HT-29 (cell line): ENCODE measurements around the gene NSUN5. TPM values are rescaled to one million over a fixed set of nuclear protein-coding genes. Genes with fewer than 3 reads are reported as not detected.
"Not testable (repeated sequence)": the region's sequence is repeated elsewhere in the genome, so short reads cannot be mapped to it uniquely, and the experiment has no call there.

Source experiments
- DNase-seq: peaks from one replicate; pipeline ENCODE4 v3.0.0-alpha.2; 2015; ENCODE audit warnings: low spot score
- total RNA-seq: library from RNA; depleted of rRNA; stranded (reverse); fragments of >200 nt; shearing (Covaris generic); gene quantifications from 2 replicates; pipeline ENCODE4 v1.2.3, GENCODE V29; 2014

NSUN5 gene
- total RNA-seq, 1 experiment from 2014 or later: 72.1 TPM

DNA sequence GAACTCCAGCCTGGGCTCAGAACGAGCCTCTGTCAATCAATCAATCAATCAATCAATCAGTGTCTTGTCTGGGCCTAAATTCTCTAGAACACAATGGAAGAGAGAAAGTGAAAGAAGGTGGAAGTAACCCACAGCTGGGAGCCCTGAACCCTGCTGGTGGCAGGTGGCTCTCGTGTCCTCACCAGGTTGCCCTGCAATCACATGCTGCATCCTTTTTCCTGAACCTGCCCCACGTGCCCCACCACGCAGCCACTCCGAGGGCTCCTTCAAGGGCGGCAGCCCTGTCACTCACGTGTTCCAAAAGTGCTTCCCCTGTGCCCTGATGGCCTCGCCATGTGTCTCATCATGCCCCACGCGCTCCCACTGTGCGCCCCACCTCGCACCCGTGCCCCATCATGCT lies 18.8 kb upstream of the NSUN5 start:
- DNase-seq: not testable (repeated sequence)

DNA sequence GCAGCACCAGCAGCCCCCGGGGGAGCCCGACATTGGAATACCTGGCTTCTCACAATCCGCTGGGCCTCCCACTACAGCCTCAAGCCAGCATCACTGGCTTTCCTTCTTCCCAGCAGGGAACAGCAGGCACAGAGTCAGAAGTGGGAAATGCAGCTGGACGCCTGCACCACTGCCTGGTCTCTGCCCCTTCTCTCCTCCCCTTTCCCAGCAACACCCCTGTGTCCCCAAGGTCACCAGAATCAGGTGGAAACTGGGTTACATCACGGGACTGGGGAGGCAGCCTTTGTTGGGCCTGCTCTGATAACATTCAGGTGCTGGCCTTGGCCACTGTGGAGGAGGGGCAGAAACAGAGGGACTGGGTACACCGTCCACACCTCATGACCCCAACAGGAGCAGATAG lies 16.8 kb upstream of the NSUN5 start:
- DNase-seq: not testable (repeated sequence)

DNA sequence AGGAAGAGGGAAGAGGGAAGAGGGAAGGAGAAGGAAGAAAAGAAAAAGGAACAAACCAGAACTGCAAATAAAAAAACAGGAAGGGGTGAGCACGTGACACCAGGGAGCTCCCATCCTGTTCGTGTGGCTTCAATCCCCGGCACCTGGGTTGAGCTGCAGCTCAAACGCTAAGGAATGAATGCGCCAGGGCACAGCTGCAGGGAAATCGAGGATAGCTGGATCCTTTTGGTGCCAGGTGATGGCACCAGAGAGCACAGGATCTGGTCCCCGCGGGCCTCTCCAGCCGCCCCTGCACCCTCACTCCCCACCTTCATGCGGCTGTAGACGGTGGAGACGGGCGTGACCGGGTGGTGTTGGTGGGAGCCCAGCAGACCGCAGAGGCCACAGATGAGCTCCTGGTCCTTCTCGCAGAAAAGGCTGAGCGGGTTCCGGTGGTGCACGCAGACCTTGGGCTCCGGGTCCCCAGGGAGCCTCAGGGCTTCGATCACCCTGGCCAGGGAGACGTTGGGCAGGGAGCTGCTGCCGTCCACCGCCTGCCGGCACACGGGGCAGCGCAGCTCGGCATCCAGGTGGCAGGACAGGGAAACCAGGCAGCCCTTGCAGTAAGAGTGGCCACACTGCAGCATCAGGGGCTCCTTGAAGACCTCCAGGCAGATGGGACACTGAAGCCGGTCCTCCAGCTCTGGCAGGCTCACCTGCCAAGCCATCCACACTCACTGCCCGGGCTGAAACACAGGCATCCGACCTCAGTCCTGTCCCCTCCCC lies 15.6 kb upstream of the NSUN5 start:
- DNase-seq: peak; percentile 69

DNA sequence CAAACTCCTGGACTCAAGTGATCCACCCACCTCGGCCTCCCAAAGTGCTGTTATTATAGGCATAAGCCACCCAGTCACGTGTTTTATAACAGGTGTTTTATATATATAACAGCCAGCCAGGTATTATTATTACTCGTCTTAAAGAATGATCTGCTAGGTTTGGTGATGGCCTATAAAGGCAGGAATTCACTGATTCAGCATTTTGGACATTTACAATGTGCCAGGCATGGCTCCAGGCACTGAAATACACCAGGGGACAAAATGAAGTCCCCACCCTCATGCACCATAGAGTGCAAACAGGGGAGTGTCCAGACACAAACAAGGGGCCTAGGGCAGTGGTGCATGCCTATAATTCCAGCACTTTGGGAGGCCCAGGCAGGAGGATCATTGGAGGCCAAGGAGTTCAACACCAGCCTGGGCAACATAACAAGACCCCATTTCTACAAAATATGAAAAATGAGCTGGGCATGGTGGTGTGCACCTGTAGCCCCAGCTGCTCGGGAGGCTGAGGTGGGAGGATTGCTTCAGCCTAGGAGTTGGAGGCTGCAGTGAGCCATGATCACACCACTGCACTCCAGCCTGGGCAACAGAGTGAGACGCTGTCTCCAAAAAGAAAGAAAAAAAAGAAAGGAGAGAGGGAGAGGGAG lies 14.9 kb upstream of the NSUN5 start:
- DNase-seq: not testable (repeated sequence)

DNA sequence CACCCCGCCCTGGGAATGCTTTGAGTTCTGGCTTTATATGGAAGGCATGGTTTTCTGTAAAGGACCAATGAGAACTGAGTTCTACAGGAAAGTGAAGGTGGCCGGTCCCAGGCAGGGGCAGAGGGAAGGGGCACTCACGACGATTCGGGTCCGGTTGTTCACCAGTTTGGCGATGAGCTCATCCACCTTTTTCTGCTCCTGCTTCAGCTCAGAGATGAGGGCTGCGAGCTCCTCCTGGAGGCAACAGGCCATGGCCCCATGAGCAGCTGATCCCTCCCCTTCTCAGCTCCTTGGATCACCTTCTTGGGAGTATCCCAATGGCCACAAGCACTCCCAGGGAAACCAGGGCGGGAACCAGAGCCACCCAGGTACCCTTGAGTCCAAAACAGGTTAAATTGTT lies 11.4 kb upstream of the NSUN5 start:
- DNase-seq: not testable (repeated sequence)

DNA sequence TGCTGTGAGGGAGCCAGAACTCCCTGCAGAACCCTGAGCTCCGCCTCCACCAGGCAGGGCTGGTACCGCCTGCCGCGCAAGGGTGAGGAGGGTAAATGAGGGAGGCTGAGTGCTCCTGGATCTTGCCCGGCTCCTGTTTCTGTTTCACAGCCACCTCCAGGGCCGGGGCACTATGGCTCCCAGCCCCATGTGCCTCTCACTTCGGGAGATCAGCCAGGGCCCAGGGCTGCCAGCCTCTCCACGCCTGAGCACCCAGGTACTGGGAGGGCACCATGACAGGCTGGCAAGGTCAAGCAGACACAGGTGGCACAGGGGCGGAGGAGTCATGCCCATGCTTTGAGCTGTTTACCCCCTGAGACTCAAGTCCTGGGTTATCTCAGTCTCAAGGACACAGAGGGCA lies 10.9 kb upstream of the NSUN5 start:
- not testable (repeated sequence) for DNase-seq

DNA sequence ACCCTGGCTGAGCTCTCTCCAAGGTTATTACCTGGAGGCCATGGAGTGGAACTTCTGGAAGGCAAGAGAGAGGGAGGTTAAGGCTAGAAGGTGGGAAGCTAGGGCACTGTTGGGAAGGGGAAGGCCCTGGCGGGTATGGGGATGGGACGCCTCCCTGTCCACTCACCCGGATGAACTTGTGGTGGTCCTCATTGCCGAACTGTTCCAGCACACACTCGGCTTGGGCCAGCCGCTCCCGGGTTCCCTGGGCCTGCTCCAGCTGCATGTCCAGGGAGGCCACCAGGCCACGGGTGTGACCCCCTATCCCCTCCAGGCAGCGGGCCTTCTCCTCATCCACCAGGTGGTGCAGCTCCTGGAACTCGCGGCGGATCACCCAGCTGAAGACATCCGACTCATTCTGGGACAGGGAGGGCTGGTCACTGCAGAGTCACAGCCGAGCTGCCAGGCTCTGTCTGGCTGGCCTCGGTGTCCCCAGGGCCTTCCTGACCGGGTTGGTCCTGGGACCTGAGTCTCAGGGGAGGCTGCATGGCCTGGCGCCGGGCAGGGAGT lies 10.1 kb upstream of the NSUN5 start:
- not testable (repeated sequence) for DNase-seq

DNA sequence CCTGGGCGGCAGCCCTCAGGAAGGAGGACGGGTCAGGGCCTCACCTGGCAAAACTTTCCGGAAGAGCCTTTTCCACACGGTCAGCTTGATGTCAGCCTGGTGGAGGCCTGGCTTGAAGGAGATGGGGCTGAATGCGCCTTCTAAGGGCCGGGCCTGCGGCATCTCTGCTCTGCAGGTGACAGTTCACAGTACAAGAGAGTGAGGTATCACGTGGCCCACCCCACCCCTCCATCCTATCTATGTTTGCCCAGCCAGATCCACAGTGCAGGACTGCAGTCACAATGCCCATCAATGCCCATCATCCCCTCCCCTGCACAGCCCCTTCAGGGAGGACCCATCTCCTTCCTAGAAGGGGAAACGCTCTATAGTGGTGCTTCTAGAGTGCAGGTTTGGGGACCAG lies 7.9 kb upstream of the NSUN5 start:
- no peak for DNase-seq

DNA sequence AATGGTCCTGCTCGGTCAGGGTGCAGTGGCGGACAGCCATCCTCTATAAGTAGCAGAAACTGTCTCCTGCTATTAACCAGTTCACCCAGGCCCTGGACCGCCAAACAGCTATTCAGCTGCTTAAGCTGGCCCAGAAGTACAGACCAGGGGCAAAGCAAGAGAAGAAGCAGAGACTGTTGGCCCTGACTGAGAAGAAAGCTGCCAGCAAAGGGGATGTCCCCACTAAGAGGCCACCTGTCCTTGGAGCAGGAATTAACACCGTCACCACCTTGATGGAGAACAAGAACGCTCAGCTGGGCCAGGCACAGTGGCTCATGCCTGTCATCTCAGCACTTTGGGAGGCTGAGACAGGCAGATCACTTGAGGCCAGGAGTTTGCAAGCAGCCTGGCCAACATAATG lies 5.6 kb upstream of the NSUN5 start:
- DNase-seq: no peak

DNA sequence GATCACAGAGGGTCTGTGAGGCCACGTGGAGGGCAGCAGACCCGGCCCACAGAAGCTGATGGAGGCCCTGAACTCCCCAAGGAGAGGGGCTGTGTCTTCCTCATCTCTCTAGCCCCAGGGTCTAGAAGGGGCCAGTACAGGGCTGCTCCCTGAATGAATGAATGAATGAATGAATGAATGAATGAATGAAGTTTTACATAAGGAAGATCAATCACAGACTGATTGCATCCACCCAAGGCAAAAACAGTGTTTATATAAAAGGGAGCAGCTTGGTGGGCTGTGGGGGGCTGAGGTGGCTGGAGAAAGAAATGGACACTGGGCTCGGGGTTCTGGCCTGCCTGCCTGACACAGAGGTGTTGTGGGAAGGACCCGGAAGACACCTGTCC lies 4.9 kb upstream of the NSUN5 start:
- no peak for DNase-seq

DNA sequence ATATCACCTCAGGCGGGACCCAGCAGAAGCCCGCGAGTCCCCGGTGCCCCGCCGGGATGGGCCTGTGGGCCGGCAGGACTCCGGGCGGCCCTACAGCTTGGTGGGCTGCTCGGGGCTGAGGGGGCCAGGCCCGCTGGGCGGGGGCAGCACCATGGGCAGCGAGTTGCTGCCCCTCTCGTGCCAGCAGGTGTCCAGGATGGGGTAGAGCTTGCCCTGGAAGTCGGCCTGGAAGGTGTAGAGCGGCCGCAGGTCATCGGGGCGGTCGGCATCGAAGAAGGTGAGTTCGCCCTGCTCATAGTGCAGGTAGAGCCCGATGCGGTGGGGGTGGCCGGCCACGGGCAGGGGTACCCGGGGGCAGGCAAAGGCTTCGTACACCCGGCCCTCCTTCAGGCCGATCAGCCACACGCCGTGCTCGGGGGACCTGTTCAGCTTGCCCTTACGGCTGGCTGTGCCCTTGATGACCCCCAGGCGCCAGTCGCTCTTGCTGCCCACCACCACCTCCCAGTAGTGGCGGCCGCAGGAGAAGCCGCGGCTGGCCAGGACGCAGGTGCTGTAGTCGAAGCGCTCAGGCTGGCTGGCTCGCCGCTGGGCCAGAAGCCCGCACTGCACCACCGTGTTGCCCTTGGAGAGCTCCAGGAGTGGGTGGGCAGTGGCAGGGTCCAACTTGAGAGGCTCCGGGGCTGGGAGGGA lies 4.3 kb upstream of the NSUN5 start:
- DNase-seq: no peak

DNA sequence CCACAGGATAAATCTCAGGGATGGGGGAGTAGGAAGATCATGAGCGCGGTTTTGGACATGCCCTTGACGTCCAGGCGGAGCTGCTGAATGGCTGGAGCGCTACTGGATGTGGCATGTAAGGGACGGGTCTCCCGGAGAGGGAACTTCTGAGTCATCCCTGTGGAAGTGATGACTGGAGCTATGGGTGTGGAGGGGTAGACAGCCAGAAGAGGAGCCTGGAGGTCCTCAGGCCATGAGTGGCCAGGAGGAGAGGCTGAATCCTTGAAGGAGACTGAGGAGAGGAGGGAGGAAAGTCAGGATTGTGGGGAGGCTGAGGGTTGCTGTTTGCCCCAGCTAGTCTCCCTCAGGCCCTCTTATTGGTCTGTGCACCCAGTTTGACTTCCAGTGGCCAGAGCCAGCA lies 2.8 kb upstream of the NSUN5 start:
- DNase-seq: not testable (repeated sequence)

DNA sequence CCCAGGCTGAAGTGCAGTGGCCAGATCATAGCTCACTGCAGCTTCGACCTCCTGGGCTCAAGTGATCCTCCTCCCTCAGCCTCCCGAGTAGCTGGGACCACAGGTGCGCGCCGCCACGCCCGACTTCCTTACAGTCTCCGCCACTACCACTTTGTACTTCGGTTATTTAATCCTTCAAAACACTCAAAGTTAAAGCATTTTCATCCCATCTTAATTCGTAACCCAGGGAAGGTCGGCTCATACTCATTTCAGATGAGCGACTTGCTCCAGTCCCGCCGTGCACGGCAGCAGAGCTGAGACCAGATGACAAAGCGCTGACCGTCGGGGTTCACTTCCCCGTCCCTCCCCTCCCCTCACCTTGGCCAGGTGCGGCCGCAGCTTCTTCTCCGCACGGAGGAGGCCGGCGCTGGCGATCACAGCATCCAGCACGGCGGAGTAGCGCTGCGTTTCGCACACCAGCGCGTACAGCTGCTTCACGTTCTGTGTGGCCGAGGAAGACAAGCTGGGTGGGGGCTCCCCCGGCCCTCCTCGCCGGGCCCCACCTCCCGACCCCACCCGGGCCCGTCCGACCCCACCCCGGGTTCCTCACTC lies 457 bp downstream of the NSUN5 start:
- peak; percentile 30 for DNase-seq

DNA sequence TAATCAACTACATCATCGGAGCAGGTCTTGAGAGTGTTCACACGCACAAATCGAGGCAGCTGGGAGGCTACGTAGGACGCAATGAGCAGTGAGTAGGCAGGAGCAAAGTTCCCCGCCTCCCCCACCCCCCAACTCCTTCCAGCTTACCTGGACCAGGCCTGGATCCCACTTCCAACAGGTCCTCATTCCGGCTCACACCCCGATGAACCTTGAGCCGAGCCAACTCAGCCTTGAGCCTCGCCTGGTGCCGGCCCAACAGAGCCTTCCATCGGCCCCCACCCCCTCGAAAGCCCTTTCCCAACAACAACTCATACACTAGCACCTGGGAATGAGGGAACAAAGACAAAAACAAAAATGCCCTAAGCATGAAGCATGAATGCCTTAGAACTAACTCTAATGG lies 1.2 kb downstream of the NSUN5 start:
- no peak for DNase-seq

DNA sequence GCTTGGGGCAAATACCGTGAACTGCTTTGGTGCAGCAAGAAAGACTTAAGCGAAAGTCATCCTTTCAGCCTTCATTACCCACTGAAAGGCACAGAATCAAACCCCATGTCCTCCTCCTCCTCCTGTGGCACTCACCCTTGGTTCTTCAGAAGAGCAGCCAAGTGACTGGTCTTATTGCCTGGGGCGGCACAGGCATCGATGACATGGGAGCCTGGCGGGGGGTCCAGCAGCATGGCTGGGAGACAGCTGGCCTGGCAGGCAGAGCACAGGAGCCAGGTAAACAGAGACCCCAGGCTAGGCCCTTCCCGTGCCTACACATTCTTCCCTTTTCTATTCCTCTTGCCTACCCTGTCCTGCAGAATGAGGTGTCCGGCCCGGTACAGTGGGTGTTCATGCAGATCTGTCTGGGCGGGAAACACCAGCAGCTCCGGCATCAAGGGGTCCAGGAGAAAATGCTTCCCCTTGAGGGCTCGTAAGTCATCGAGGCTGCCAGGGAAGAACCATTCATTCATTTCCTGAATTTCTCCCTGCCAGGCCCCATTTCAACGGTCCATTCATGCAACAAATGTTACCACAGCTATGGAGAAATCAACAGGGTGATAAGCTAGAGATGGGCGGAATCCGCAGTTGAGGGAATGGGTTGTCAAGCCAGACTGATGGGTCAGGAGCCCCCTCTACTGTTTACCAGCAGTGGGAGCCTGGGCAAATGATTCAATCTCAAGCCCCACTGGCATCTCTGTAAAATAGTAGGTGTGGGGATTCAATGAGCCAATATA lies 3.8 kb downstream of the NSUN5 start:
- DNase-seq: not testable (repeated sequence)

DNA sequence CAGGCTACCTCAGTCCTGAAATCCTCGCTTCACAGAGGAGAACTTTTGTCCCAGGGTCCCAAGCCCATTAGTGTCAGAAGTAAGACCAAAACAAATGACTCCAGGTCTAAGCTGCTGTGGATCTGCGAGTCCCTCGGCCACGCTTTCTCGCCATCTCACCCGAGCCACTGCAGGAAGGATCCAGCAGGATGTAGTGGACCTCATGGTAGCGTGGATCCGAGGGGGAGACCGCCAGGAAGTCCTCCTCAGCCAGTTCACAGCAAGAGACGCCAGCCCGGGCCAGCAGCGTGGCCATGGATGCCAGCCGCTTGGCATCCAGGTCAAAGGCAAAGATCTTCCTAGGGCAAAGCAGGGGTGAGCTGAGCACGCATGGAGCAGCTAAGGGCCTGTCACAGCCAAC lies 4.6 kb downstream of the NSUN5 start:
- DNase-seq: no peak

DNA sequence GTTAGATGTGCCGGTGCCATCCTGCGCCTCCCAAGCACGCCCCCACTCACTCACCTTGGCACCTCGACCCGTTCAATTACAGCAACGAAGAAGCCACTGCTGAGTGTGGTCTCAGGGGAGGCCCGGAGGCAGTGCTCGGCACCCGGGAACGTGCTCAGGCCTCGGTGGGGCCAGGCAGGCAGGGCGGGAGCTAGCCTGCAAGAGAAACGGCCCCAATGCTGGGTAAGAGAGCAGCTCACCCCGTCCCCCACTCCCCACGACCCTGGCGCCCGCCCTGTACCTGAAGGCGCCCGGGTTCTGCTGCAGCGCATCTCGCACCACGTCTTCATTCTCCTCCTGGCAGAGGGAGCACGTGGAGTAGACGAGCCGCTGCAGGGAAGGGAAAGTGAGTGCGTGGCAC lies 5.1 kb downstream of the NSUN5 start:
- DNase-seq: no peak

DNA sequence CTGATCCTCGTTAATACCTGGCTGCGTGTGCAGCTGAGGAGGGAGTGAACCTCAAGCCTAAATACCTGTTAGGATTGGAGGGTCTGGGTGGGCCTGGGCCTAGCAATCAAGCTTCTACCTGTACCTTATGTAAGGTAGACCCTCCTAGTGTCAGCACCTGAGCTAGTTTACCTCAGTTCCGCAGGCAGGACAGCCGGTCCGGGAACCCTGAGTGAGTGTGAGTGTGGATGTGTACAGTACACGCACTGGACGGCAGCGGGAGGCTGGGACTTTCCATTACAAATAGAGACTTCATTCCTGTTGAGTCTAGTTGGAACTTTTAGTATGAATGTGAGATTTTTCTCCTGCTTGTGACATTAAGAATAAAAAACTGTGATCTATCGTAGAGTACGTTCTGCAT lies 5.8 kb downstream of the NSUN5 start:
- not testable (repeated sequence) for DNase-seq

DNA sequence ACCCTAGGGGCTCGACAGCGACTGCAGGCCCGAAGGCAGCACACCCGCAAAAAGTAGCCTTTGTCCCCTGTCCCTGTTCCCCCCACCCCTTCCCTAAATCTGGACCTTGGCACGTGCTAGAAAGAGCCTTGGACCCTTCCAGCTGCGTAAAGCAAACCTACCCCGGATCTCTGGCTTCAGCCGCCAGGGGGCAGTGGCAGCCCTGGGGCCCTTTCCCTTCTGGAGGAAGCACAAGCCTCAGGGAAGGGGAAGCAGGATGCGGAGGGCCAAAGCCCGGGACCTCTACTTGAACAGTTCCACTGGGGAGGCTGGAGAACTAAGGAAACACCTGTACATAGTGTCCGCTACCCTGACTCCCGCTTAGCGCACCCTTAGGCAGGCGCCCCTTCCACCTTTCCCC lies 7.5 kb downstream of the NSUN5 start:
- DNase-seq: not testable (repeated sequence)

DNA sequence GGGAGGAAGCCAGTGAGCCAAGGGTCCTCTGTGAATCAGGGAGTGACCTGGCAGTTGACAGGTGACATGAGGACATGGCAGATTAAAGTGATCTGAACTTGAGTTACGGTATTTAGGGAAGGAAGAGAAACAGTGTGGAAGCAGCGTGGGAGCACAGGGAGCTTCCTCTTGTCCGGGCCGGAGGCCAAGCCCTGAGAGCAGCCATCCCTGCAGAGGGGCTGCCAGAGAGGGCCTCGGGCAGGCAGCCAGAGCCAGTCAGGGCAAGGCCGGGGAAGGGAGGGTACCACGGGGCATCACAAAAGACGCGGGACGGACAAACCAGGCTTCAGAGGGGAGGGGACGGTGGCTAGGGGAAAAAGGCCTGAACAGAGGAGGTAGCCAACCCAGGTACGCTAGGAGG lies 8.8 kb downstream of the NSUN5 start:
- DNase-seq: not testable (repeated sequence)

DNA sequence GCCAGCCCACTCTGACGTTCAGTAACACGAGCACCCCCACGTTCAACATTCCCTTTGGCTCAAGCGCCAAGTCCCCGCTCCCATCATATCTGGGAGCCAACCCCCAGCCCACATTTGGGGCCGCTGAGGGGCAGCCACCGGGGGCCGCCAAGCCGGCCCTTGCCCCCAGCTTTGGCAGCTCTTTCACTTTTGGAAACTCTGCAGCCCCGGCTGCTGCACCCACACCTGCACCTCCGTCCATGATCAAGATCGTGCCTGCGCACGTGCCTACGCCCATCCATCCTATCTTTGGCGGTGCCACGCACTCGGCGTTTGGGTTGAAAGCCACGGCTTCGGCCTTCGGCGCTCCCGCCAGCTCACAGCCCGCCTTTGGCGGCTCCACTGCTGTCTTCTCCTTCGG lies 10.9 kb downstream of the NSUN5 start:
- DNase-seq: not testable (repeated sequence)
